H4 (cell line): ENCODE results near the gene LDLRAP1. TPM values are rescaled to one million over a fixed set of nuclear protein-coding genes. Genes with fewer than 3 reads are reported as not detected.
"Not testable (repeated sequence)": the region's sequence is repeated elsewhere in the genome, so short reads cannot be mapped to it uniquely, and the experiment has no call there.

Experiments
- DNase-seq: peaks from one replicate; pipeline ENCODE4 v3.0.0-alpha.2; 2015; ENCODE audit warnings: low spot score
- total RNA-seq: library from RNA; depleted of rRNA; stranded (reverse); fragments of >200 nt; shearing (Covaris generic); gene quantifications from 2 replicates; pipeline ENCODE4 v1.2.3, GENCODE V29; 2014; rRNA removed

The LDLRAP1 gene
- 9.5 and 12.5 TPM in 2 replicates for total RNA-seq

GRCh38 chr1:25543425-25544242 is at the start of gene LDLRAP1:
Gene LDLRAP1, plus strand, starts transcription at chr1:25543606. Its CDS starts 93 bp downstream, at chr1:25543699.
- DNase-seq: no peak

- no peak for DNase-seq
These were observed 48.5 kb upstream of the LDLRAP1 start for GRCh38 chr1:25494952-25495351.

GRCh38 chr1:25500694-25501093 is 42.7 kb upstream of the LDLRAP1 start:
- no peak for DNase-seq

- no peak for DNase-seq
These were observed 42.0 kb upstream of the LDLRAP1 start for GRCh38 chr1:25501235-25502058.

GRCh38 chr1:25502957-25503356 is 40.4 kb upstream of the LDLRAP1 start:
- DNase-seq: no peak

GRCh38 chr1:25503551-25504426 is 39.6 kb upstream of the LDLRAP1 start:
- peak; percentile 30 for DNase-seq

- DNase-seq: no peak
These were observed 38.5 kb upstream of the LDLRAP1 start for GRCh38 chr1:25504706-25505595.

GRCh38 chr1:25505656-25506385 is 37.6 kb upstream of the LDLRAP1 start:
- no peak for DNase-seq

- DNase-seq: not testable (repeated sequence)
These were observed 36.6 kb upstream of the LDLRAP1 start for GRCh38 chr1:25506566-25507463.

GRCh38 chr1:25513666-25514065 is 29.7 kb upstream of the LDLRAP1 start:
- no peak for DNase-seq

GRCh38 chr1:25515033-25515432 is 28.4 kb upstream of the LDLRAP1 start:
- no peak for DNase-seq

- DNase-seq: no peak
These were observed 26.7 kb upstream of the LDLRAP1 start for GRCh38 chr1:25516686-25517085.

GRCh38 chr1:25517476-25518394 is 25.7 kb upstream of the LDLRAP1 start:
- DNase-seq: no peak

GRCh38 chr1:25519624-25520023 is 23.8 kb upstream of the LDLRAP1 start:
- DNase-seq: peak; percentile 43

- peak; percentile 36 for DNase-seq
These were observed 22.9 kb upstream of the LDLRAP1 start for GRCh38 chr1:25520446-25521061.

- DNase-seq: no peak
These were observed 21.3 kb upstream of the LDLRAP1 start for GRCh38 chr1:25522031-25522655.

- peak; percentile 38 for DNase-seq
These were observed 19.9 kb upstream of the LDLRAP1 start for GRCh38 chr1:25523542-25523941.
